CD14-positive monocyte (primary cell): ENCODE data around the gene TRPM6. TPM values are rescaled to one million over a fixed set of nuclear protein-coding genes. Genes with fewer than 3 reads are reported as not detected.

Experiments
- DNase-seq, 3 donors: peaks; one replicate each; pipeline ENCODE4 v3.0.0-alpha.2; 2011 to 2022
- H2AFZ ChIP-seq: 2 replicates; pipeline ENCODE4 v1.6.0; 2012; ENCODE audit warnings: mild to moderate bottlenecking, low read depth, low read length, inconsistent platforms; ENCODE audit not compliant: insufficient read depth, poor library complexity, severe bottlenecking
- H3K27ac ChIP-seq, 2 donors: 1 replicate in 1 of 2; 2 replicates in 1 of 2; pipeline ENCODE4 v1.5.1; 2012 to 2013; ENCODE audit warnings: low read length in 2 of 2, control low read depth in 1 of 2, inconsistent platforms in 1 of 2, low read depth in 1 of 2, mild to moderate bottlenecking in 1 of 2
- H3K27me3 ChIP-seq, 2 donors: one replicate each; pipeline versions ENCODE4 v1.6.0 to v1.6.1; 2011 to 2013; ENCODE audit warnings: low read length in 2 of 2; ENCODE audit not compliant: control insufficient read depth in 2 of 2, insufficient read depth in 2 of 2
- H3K36me3 ChIP-seq, 2 donors: replicated peaks in 1 of 2; 1 replicate in 1 of 2; 2 replicates in 1 of 2; pipeline versions ENCODE4 v1.5.1 to v1.6.1; 2012 to 2013; ENCODE audit warnings: low read length in 2 of 2, control low read depth in 1 of 2, inconsistent platforms in 1 of 2, mild to moderate bottlenecking in 1 of 2; ENCODE audit not compliant: insufficient read depth in 2 of 2, control insufficient read depth in 1 of 2
- H3K4me1 ChIP-seq, 2 donors: 1 replicate in 1 of 2; 2 replicates in 1 of 2; pipeline versions ENCODE4 v1.5.1 to v1.6.1; 2012 to 2013; ENCODE audit warnings: low read length in 2 of 2, control low read depth in 1 of 2, inconsistent platforms in 1 of 2, mild to moderate bottlenecking in 1 of 2, moderate library complexity in 1 of 2; ENCODE audit not compliant: insufficient read depth in 2 of 2, control insufficient read depth in 1 of 2
- H3K4me2 ChIP-seq: replicated peaks from 2 replicates; pipeline ENCODE3; 2012; ENCODE audit warnings: low read length, moderate library complexity, mild to moderate bottlenecking; ENCODE audit not compliant: poor library complexity, severe bottlenecking; ENCODE audit errors: extremely low read depth
- H3K4me3 ChIP-seq, 3 experiments: fragments of 200-600 bp in 1 of 3; sonication (generic) in 1 of 3; replicated peaks in 1 of 3; 1 replicate in 2 of 3; 2 replicates in 1 of 3; pipeline ENCODE4 v1.5.1; 2011 to 2013; ENCODE audit warnings: low read length in 3 of 3, mild to moderate bottlenecking in 3 of 3, control low read depth in 2 of 3, low read depth in 2 of 3, inconsistent platforms in 1 of 3, moderate library complexity in 1 of 3
- H3K79me2 ChIP-seq: 2 replicates; pipeline ENCODE4 v1.6.0; 2012; ENCODE audit warnings: mild to moderate bottlenecking, control low read depth, inconsistent platforms, low read length, moderate library complexity; ENCODE audit not compliant: insufficient read depth
- H3K9ac ChIP-seq: 2 replicates; pipeline ENCODE4 v1.6.0; 2017; ENCODE audit warnings: low read length, mild to moderate bottlenecking; ENCODE audit not compliant: insufficient read depth, poor library complexity, severe bottlenecking
- H3K9me3 ChIP-seq, 2 donors: replicated peaks in 1 of 2; 1 replicate in 1 of 2; 2 replicates in 1 of 2; pipeline versions ENCODE4 v1.5.1 to v1.6.1; 2012 to 2013; ENCODE audit warnings: low read length in 2 of 2, control low read depth in 1 of 2; ENCODE audit not compliant: control insufficient read depth in 1 of 2, insufficient read depth in 1 of 2
- H4K20me1 ChIP-seq: 2 replicates; pipeline ENCODE4 v1.6.0; 2012; ENCODE audit warnings: mild to moderate bottlenecking, low read length, control low read depth, moderate library complexity; ENCODE audit not compliant: insufficient read depth
- H3K27ac Mint-ChIP-seq, 7 donors: one replicate each; pipeline ENCODE4 v1.8.0; 2020; ENCODE audit warnings: mild to moderate bottlenecking in 7 of 7, mixed read lengths in 7 of 7, moderate library complexity in 6 of 7, inconsistent platforms in 2 of 7
- H3K27me3 Mint-ChIP-seq, 3 donors: one replicate each; pipeline ENCODE4 v1.8.0; 2021 to 2022; ENCODE audit warnings: low read depth in 3 of 3, mild to moderate bottlenecking in 3 of 3, mixed read lengths in 3 of 3, moderate library complexity in 3 of 3, inconsistent platforms in 1 of 3
- H3K36me3 Mint-ChIP-seq, 2 donors: one replicate each; pipeline ENCODE4 v1.8.0; 2020; ENCODE audit warnings: mixed read lengths in 2 of 2, inconsistent platforms in 1 of 2, mild to moderate bottlenecking in 1 of 2
- H3K4me1 Mint-ChIP-seq: one replicate; pipeline ENCODE4 v1.8.0; 2020; ENCODE audit warnings: mild to moderate bottlenecking, mixed read lengths
- H3K4me3 Mint-ChIP-seq, 2 donors: one replicate each; pipeline ENCODE4 v1.8.0; 2020; ENCODE audit warnings: mild to moderate bottlenecking in 2 of 2, mixed read lengths in 2 of 2, moderate library complexity in 1 of 2
- H3K9me3 Mint-ChIP-seq, 7 donors: one replicate each; pipeline ENCODE4 v1.8.0; 2020 to 2022; ENCODE audit warnings: mixed read lengths in 7 of 7, mild to moderate bottlenecking in 6 of 7, moderate library complexity in 6 of 7, inconsistent platforms in 2 of 7
- CTCF ChIP-seq: fragments of 200-600 bp; IDR thresholded peaks from one replicate; pipeline ENCODE4 v1.8.0; 2022; ENCODE audit warnings: antibody characterized with exemption, mild to moderate bottlenecking
- WGBS: methylation state at CpG from one replicate; pipeline ENCODE4 v1.1.5; 2013; ENCODE audit warnings: missing lambda C conversion rate; ENCODE audit not compliant: insufficient coverage; 5-methylcytosine and 5-hydroxymethylcytosine counted together
- intact Hi-C, 2 donors: fragments of 100-400 bp; cut with micrococcal nuclease; formaldehyde crosslinking; loops; one replicate each; pipeline versions ENCODE4 v1.15.0 to v1.15.1; 2023
- polyA plus RNA-seq, 3 donors: library from polyadenylated mRNA; depleted of rRNA in 1 of 3; unstranded in 2 of 3; stranded (reverse) in 1 of 3; fragments of 300-500 nt in 2 of 3; fragments of >200 nt in 1 of 3; fragmentation: Illumina TruSeq in 2 of 3; gene quantifications; 1 replicate in 2 of 3; 2 replicates in 1 of 3; pipeline ENCODE4 v1.2.3, GENCODE V29; 2012 to 2021

TRPM6 gene
- polyA plus RNA-seq, 3 donors = not detected

- Histone ChIP-seq H4K20me1 (no peaks in the 10 kb centered on the region), H3K27me3 (no peaks in the 10 kb centered on the region), H3K4me1 (no peaks in the 10 kb centered on the region), H3K36me3 (no peaks in the 10 kb centered on the region), H3K27ac (no peak overlapping the region), H2AFZ (no peak overlapping the region), H3K4me2 (no peak overlapping the region), H3K9ac (no peak overlapping the region), H3K79me2 (no peaks in the 10 kb centered on the region), H3K9me3 (no peaks in the 10 kb centered on the region), H3K4me3 (no peak overlapping the region)
- TF ChIP-seq CTCF = no peak
- no peak overlapping the region for H3K27ac Mint-ChIP-seq
- H3K4me3 Mint-ChIP-seq = no peak overlapping the region
- H3K27me3 Mint-ChIP-seq = peaks cover 0 to 4% (median 0%) of the 10 kb centered on the region in 3 donors
- H3K36me3 Mint-ChIP-seq = no peaks in the 10 kb centered on the region
- 60% methylated on average over 1 of the region's 2 CpGs for WGBS
- intact Hi-C loops = no loop called here
- H3K9me3 Mint-ChIP-seq = peaks cover 0 to 3% (median 0%) of the 10 kb centered on the region in 7 donors
- no peaks in the 10 kb centered on the region for H3K4me1 Mint-ChIP-seq
- no peak for DNase-seq
Observed at GRCh38 chr9:74697535-74697934, 190.2 kb downstream of the TRPM6 start.

GRCh38 chr9:74696520-74696919 lies 191.2 kb downstream of the TRPM6 start:
- H3K4me2 ChIP-seq = no peak overlapping the region
- no peak overlapping the region for H2AFZ ChIP-seq
- H3K79me2 ChIP-seq = no peaks in the 10 kb centered on the region
- no peak for TF ChIP-seq CTCF
- no peak overlapping the region for H3K4me3 ChIP-seq
- no peak for DNase-seq
- no peaks in the 10 kb centered on the region for H3K27me3 ChIP-seq
- Mint-ChIP-seq H3K36me3 (no peaks in the 10 kb centered on the region), H3K4me3 (no peak overlapping the region), H3K9me3 (peaks cover 0 to 3% (median 0%) of the 10 kb centered on the region in 7 donors), H3K4me1 (no peaks in the 10 kb centered on the region), H3K27ac (no peak overlapping the region), H3K27me3 (peaks cover 0 to 4% (median 0%) of the 10 kb centered on the region in 3 donors)
- H3K9me3 ChIP-seq = no peaks in the 10 kb centered on the region
- no peaks in the 10 kb centered on the region for H4K20me1 ChIP-seq
- H3K9ac ChIP-seq = no peak overlapping the region
- H3K36me3 ChIP-seq = no peaks in the 10 kb centered on the region
- WGBS = 75% methylated on average over 1 of the region's 1 CpG
- no peaks in the 10 kb centered on the region for H3K4me1 ChIP-seq
- no peak overlapping the region for H3K27ac ChIP-seq
- intact Hi-C loops = no loop called here
